ENCODE measurements around the gene MATK. TPM values are rescaled to one million over a fixed set of nuclear protein-coding genes. Genes with fewer than 3 reads are reported as not detected.

Gene MATK
- total RNA-seq, 1 experiment from 2014 or later: not detected

DNA sequence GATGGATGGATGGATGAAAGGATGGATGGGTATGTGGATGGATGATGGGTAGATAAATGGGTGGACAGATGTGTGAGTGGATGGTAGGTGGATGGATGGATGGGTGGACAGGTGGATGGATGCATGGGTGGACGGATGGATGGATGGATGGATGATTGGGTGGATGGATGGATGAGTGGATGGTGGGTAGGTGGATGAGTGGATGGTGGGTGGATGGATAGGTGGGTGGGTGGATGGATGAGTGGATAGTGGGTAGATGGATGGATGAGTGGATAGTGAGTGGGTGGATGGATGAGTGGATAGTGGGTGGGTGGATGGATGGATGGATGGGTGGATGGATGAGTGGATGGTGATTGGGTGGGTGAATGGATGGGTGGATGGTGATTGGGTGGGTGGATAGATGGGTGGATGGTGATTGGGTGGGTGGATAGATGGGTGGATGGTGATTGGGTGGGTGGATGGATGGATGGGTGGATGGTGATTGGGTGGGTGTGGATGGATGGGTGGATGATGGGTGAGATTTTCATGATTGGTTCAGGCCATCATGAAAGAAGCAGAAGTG lies 9.6 kb downstream of the MATK start:
- Histone ChIP-seq H3K36me3 (no peaks in the 10 kb centered on the region), H3K27ac (no peak overlapping the region), H3K4me3 (no peak overlapping the region), H3K27me3 (replicated peaks) (no peaks in the 10 kb centered on the region), H3K4me1 (replicated peaks) (no peaks in the 10 kb centered on the region), H3K9me3 (replicated peaks) (peaks cover 6% of the 10 kb centered on the region)
- no peak for DNase-seq (ENCODE audit: low read depth in 1 of 2, low spot score in 2 of 2)

- no peak for DNase-seq (ENCODE audit: low read depth in 1 of 2, low spot score in 2 of 2)
- H3K4me3 ChIP-seq: no peak overlapping the region
- H3K4me1 ChIP-seq (replicated peaks): no peaks in the 10 kb centered on the region
- no peaks in the 10 kb centered on the region for H3K9me3 ChIP-seq (replicated peaks)
- H3K27ac ChIP-seq: no peak overlapping the region
- H3K27me3 ChIP-seq (replicated peaks): no peaks in the 10 kb centered on the region
- no peaks in the 10 kb centered on the region for H3K36me3 ChIP-seq
Measured at GRCh38 chr19:3775831-3776230, 10.3 kb downstream of the MATK start.

DNA sequence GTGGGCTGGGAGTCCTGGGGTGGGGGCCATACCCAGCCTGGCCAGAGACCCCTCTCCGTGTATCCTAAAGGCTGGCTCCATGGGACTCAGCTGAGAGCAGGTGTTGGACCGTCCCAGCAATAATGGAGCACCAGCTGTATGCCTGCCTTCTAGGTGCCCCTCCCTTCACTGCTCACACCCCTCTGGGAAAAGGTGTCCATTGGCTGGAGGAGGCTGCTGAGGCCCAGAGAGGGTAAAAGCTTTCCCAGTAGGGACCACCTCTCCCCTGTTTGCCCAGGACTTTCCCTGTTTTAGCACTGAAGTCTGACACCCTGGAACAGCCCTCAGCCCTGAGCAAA lies 10.8 kb downstream of the MATK start:
- Histone ChIP-seq H3K4me1 (replicated peaks) (no peaks in the 10 kb centered on the region), H3K27ac (no peak overlapping the region), H3K9me3 (replicated peaks) (no peaks in the 10 kb centered on the region), H3K36me3 (no peaks in the 10 kb centered on the region), H3K4me3 (no peak overlapping the region), H3K27me3 (replicated peaks) (no peaks in the 10 kb centered on the region)
- no peak for DNase-seq (ENCODE audit: low read depth in 1 of 2, low spot score in 2 of 2)

DNA sequence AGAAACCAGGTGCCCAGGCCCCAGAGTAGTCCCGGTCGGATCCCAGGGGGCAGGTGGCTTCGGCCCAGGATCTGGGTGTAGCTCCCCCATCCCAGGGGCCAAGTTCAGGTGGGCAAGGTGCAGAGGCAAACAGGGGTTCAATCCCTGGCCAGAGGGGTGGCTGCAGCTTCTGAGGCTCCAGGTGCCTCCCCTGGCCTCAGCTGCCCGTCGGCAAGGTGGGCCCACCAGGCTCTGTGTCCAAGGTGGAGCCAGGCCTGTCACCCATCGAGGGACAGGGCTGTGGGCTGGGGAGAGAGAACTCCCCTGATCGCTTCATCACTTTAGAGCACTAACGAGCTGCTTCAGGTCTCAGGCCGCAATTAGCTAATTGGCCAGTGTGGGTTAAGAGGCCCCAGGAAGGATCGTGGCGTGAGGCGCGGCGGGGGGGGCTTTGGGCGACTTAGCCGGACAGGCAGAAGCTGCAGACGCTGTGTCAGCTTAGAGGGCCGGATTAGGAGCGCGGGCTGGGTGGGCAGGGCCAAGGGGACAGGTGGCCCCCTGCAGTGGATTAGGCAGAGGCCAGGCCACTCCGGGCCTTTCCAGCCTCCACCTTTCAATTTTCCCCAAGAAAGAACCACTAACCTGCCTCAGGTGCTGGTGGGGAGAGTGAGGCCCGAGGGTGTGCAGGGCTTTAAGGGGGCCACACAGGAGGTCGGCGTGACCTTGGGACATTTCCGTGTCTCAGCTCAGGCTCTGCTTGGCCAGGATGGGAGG lies 11.4 kb downstream of the MATK start:
- H3K27me3 ChIP-seq (replicated peaks): no peaks in the 10 kb centered on the region
- no peak overlapping the region for H3K27ac ChIP-seq
- H3K36me3 ChIP-seq: no peaks in the 10 kb centered on the region
- no peak for DNase-seq (ENCODE audit: low read depth in 1 of 2, low spot score in 2 of 2)
- H3K4me1 ChIP-seq (replicated peaks): no peaks in the 10 kb centered on the region
- no peaks in the 10 kb centered on the region for H3K9me3 ChIP-seq (replicated peaks)
- no peak overlapping the region for H3K4me3 ChIP-seq

- Histone ChIP-seq H3K27ac (no peak overlapping the region), H3K27me3 (replicated peaks) (no peaks in the 10 kb centered on the region), H3K4me3 (no peak overlapping the region), H3K36me3 (no peaks in the 10 kb centered on the region), H3K4me1 (replicated peaks) (no peaks in the 10 kb centered on the region), H3K9me3 (replicated peaks) (no peaks in the 10 kb centered on the region)
- DNase-seq (ENCODE audit: low read depth in 1 of 2, low spot score in 2 of 2): no peak
Measured at GRCh38 chr19:3773814-3774515, 12.2 kb downstream of the MATK start.

DNA sequence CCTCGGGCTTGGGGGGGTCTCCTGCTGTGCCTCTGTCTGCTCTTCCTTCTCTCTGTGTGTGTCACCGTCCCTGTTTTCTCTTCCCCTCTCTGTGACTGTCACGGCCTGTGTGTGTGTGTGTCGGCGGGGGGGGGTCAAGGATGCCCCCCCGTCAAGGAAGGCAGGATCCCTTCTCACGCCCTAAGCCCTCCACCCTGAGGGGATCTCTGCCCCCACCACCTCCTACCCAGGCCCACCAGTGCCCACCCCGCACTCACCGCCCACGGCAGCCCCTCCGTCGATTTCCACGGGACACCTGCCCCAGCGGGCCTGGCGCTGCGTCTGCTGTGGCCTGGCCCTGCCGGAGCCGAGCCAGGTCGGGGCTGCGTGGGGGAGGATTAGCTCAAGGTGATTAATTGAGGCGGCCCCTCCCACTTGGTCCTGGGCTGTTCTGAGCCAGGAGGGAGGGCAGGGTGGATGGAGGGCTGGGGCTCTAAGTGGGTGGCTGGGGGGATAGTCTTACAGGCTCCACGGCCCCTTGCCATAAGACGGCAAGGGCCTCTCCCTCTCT lies 14.2 kb downstream of the MATK start, which contains the start of gene RAX2:
TSS of gene RAX2 (minus strand) at position 323 of the 550 bp plus-strand sequence. CDS start 486 bp downstream, outside the sequence.
- no peak for DNase-seq (ENCODE audit: low read depth in 1 of 2, low spot score in 2 of 2)
- no peaks in the 10 kb centered on the region for H3K27me3 ChIP-seq (replicated peaks)
- no peaks in the 10 kb centered on the region for H3K4me1 ChIP-seq (replicated peaks)
- H3K4me3 ChIP-seq: no peak within 1 kb of the TSS
- H3K9me3 ChIP-seq (replicated peaks): no peaks in the 10 kb centered on the region
- peaks cover under 1% of the 10 kb centered on the region; the same call in 1 of the 2 replicates for H3K36me3 ChIP-seq
- no peak within 1 kb of the TSS for H3K27ac ChIP-seq

DNA sequence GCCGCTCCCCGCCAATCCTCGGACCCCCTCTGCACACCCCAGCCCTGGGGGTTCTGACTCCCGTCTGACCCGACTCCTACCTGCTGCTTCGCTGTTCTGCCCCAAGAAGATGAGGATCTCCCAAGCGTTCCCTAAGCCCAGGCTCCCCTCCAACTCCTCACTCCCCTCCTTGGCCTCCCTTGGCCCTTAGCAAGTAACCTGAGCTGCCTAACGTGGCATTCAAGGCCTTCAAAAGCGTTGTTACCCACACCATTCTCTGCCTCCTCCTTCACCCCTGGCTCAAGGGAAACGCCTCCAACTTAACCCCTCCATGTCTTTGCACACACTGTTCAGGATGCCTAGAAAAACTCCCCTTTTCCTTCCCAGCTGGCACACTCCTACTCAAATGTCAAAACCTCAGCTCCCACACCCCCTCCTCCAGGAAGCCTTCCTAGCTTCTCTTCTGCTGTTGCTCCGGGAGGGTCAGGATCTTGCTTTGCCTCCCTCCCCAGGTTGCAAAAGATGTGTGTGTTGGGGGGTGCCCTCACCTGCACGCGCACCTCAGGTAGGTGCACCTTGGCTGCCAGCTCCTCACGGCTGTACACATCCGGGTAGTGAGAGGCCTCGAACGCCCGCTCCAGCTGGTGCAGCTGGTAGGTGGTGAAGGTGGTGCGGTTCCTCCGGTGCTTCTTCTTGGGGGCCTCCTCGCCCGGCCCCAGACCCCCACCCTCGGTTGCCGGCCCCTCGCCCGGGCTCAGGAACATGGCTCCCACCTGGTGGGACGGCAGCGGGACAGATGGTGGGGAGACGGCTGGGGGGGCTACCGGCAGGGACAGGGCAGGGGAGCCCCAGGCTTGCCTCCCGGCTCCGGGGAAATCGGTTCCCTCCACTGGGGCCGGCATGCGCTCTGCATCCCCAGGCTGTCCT lies 14.9 kb downstream of the MATK start:
- H3K9me3 ChIP-seq (replicated peaks): no peaks in the 10 kb centered on the region
- no peak for DNase-seq (ENCODE audit: low read depth in 1 of 2, low spot score in 2 of 2)
- H3K36me3 ChIP-seq: peaks cover 6% of the 10 kb centered on the region
- no peak overlapping the region for H3K27ac ChIP-seq
- no peak overlapping the region for H3K4me3 ChIP-seq
- no peaks in the 10 kb centered on the region for H3K27me3 ChIP-seq (replicated peaks)
- H3K4me1 ChIP-seq (replicated peaks): no peaks in the 10 kb centered on the region

DNA sequence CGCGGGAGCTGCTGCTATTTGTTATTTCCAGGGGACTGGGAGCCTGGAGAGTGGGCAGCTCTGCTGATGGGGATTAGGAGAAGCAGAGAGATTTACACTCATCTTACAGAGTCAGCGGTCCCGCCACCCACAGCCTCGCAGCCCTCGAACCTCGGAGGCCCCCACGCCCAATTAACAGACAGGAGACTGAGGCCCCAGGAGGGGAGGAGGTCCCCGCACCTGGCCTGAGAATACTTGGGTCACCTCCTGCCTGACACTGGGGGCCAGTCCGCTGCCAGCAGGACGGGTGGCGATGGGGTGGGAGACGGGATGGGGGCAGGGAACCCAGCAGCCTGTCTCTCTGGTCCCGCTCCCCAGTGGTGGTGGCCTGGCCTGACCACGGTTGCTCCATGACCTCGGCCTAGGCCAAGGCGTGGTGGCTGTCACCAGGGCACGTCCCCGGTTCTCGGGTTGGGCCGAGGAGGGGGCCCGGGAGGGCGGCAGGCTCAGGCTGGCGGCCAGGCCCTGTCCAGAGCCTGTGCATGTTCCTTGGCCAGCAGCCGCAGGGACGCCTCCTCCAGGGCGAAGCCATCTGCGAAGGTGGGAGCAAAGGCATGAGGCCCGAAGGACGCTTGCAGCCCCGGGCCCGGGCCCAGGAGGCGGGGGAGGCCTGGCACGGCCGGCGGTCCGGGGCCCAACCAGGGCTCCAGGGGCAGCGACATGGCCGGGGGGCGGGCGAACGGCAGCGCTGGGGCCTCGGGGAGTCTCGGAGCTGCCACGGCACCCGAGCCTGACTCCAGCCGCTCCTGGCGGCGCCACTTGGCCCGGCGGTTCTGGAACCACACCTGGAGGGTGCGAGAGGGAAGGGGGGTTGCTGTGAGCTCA lies 15.8 kb downstream of the MATK start:
- H3K9me3 ChIP-seq (replicated peaks): no peaks in the 10 kb centered on the region

DNA sequence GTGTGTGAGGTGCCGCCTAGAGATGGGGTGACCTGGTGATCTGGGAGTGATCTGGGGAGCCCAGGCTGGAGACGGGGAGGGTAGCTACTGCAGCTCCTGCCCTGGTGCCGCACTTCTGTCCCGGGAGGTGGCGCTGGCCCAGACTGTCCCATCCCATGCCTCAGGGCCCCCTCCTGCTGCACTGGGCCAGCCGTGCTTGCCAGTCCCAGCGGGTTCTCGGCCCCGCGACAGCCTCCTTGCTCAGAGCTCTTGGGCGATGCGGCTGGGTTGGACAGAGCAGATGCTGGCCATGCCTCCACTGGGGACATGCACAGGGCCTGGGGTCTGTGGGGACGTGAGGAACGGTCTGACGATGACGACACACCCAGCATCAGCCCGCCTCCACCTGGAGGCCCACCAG lies 16.7 kb downstream of the MATK start:
- H3K4me3 ChIP-seq: no peak overlapping the region
- no peak overlapping the region for H3K27ac ChIP-seq
- no peak for DNase-seq (ENCODE audit: low read depth in 1 of 2, low spot score in 2 of 2)
- H3K4me1 ChIP-seq (replicated peaks): no peaks in the 10 kb centered on the region
- H3K27me3 ChIP-seq (replicated peaks): no peaks in the 10 kb centered on the region
- H3K36me3 ChIP-seq: peaks cover 12% of the 10 kb centered on the region
- no peaks in the 10 kb centered on the region for H3K9me3 ChIP-seq (replicated peaks)

More for the DNA sequence above, 15.8 kb downstream of the MATK start:
- H3K4me3 ChIP-seq: no peak overlapping the region
- H3K27ac ChIP-seq: no peak overlapping the region
- peaks cover 9% of the 10 kb centered on the region for H3K36me3 ChIP-seq
- no peaks in the 10 kb centered on the region for H3K27me3 ChIP-seq (replicated peaks)
- DNase-seq (ENCODE audit: low read depth in 1 of 2, low spot score in 2 of 2): no peak
- H3K4me1 ChIP-seq (replicated peaks): no peaks in the 10 kb centered on the region

GRCh38 chr19:3768748-3769099 lies 17.5 kb downstream of the MATK start:
- no peaks in the 10 kb centered on the region for H3K4me1 ChIP-seq (replicated peaks)
- H3K4me3 ChIP-seq: no peak overlapping the region
- DNase-seq (ENCODE audit: low read depth in 1 of 2, low spot score in 2 of 2): no peak
- no peaks in the 10 kb centered on the region for H3K27me3 ChIP-seq (replicated peaks)
- no peak overlapping the region for H3K27ac ChIP-seq
- H3K36me3 ChIP-seq: peaks cover 12% of the 10 kb centered on the region
- no peaks in the 10 kb centered on the region for H3K9me3 ChIP-seq (replicated peaks)

- H3K4me3 ChIP-seq: no peak overlapping the region
- H3K27me3 ChIP-seq (replicated peaks): no peaks in the 10 kb centered on the region
- no peak for DNase-seq (ENCODE audit: low read depth in 1 of 2, low spot score in 2 of 2)
- H3K36me3 ChIP-seq: peaks cover 12% of the 10 kb centered on the region
- peaks cover 2% of the 10 kb centered on the region; the same call in 1 of the 2 replicates for H3K4me1 ChIP-seq (replicated peaks)
- 0 out of 2 replicates have a peak, but pooled peaks cover under 1% of the 10 kb centered on the region for H3K9me3 ChIP-seq (replicated peaks)
- no peak overlapping the region for H3K27ac ChIP-seq
Measured at GRCh38 chr19:3768015-3768747, 18.0 kb downstream of the MATK start.

GRCh38 chr19:3767050-3767449 lies 19.1 kb downstream of the MATK start:
- H3K27ac ChIP-seq: no peak overlapping the region
- DNase-seq (ENCODE audit: low read depth in 1 of 2, low spot score in 2 of 2): no peak
- 0 out of 2 replicates have a peak, but pooled peaks cover 2% of the 10 kb centered on the region for H3K9me3 ChIP-seq (replicated peaks)
- H3K27me3 ChIP-seq (replicated peaks): no peaks in the 10 kb centered on the region
- H3K4me3 ChIP-seq: no peak overlapping the region
- H3K36me3 ChIP-seq: peaks cover 12% of the 10 kb centered on the region
- peaks cover 5% of the 10 kb centered on the region; the same call in 1 of the 2 replicates for H3K4me1 ChIP-seq (replicated peaks)
